ENCODE measurements around the gene ADAMTSL1. TPM values are rescaled to one million over a fixed set of nuclear protein-coding genes. Genes with fewer than 3 reads are reported as not detected.

ADAMTSL1 gene
- total RNA-seq, 4 donors from 2014 or later, result 21.3 to 138 (median 125) TPM

DNA sequence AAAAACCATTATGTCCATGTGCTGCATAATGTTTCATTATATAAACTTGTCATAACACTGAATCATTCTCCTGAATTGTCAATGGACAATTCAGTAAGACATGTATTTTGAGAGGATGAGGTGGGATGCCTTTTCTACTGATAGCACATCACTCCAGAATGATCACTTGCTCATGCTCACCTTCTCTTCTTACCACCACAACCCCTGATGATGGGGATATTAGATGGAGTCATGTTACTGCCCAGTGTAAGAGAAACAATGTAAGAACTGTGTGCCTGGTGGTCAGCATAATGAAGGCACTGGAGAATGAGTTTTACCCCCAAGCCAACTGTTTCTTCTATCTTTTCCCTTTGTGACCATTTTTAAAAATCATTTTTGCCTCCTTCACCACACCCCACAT lies 198.8 kb downstream of the ADAMTSL1 start:
- no peaks in the 10 kb centered on the region for H3K9me3 ChIP-seq
- H3K4me1 ChIP-seq, result peaks cover 0 to 16% (median 5%) of the 10 kb centered on the region in 3 donors
- ATAC-seq, result no peak
- H3K27ac ChIP-seq, result no peak overlapping the region
- H3K36me3 ChIP-seq, result no peaks in the 10 kb centered on the region
- no peak for TF ChIP-seq POLR2AphosphoS5 (IDR thresholded peaks at IDR 0.05)
- no peak for TF ChIP-seq POLR2A (IDR thresholded peaks at IDR 0.05)
- TF ChIP-seq, protein P1, sequence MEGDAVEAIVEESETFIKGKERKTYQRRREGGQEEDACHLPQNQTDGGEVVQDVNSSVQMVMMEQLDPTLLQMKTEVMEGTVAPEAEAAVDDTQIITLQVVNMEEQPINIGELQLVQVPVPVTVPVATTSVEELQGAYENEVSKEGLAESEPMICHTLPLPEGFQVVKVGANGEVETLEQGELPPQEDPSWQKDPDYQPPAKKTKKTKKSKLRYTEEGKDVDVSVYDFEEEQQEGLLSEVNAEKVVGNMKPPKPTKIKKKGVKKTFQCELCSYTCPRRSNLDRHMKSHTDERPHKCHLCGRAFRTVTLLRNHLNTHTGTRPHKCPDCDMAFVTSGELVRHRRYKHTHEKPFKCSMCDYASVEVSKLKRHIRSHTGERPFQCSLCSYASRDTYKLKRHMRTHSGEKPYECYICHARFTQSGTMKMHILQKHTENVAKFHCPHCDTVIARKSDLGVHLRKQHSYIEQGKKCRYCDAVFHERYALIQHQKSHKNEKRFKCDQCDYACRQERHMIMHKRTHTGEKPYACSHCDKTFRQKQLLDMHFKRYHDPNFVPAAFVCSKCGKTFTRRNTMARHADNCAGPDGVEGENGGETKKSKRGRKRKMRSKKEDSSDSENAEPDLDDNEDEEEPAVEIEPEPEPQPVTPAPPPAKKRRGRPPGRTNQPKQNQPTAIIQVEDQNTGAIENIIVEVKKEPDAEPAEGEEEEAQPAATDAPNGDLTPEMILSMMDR (IDR thresholded peaks at IDR 0.05), result no peak
- no peak for TF ChIP-seq EP300 (IDR thresholded peaks at IDR 0.05)
- H3K27me3 ChIP-seq, result no peaks in the 10 kb centered on the region
- H3K4me3 ChIP-seq, result no peak overlapping the region

- Histone ChIP-seq H3K4me1 (peaks cover 0 to 16% (median 5%) of the 10 kb centered on the region in 3 donors), H3K27me3 (no peaks in the 10 kb centered on the region), H3K9me3 (no peaks in the 10 kb centered on the region), H3K36me3 (no peaks in the 10 kb centered on the region), H3K27ac (no peak overlapping the region), H3K4me3 (no peak overlapping the region)
- 33 to 52% methylated on average over 3 to 4 of the region's 4 CpGs for WGBS, 2 donors (ENCODE audit: low coverage in 1 of 2)
- ATAC-seq, result no peak
- no peak for TF ChIP-seq POLR2AphosphoS5 (IDR thresholded peaks at IDR 0.05)
- no peak for TF ChIP-seq EP300 (IDR thresholded peaks at IDR 0.05)
- TF ChIP-seq POLR2A (IDR thresholded peaks at IDR 0.05), result no peak
- TF ChIP-seq, protein P1 (IDR thresholded peaks at IDR 0.05), result no peak
Observed at GRCh38 chr9:18673179-18673578, 199.2 kb downstream of the ADAMTSL1 start.

GRCh38 chr9:18675332-18675731 lies 201.4 kb downstream of the ADAMTSL1 start:
- no peaks in the 10 kb centered on the region for H3K36me3 ChIP-seq
- peaks cover 3 to 26% (median 5%) of the 10 kb centered on the region in 3 donors for H3K4me1 ChIP-seq
- no peak for TF ChIP-seq EP300 (IDR thresholded peaks at IDR 0.05)
- peak; percentile 47 for TF ChIP-seq POLR2AphosphoS5 (IDR thresholded peaks at IDR 0.05)
- TF ChIP-seq POLR2A (IDR thresholded peaks at IDR 0.05), result no peak
- ATAC-seq, result no peak
- H3K27ac ChIP-seq, result no peak overlapping the region
- H3K4me3 ChIP-seq, result no peak overlapping the region
- H3K27me3 ChIP-seq, result no peaks in the 10 kb centered on the region
- WGBS, 2 donors (ENCODE audit: low coverage in 1 of 2), result 50 to 56% methylated on average over 1 of the region's 1 CpG
- no peaks in the 10 kb centered on the region for H3K9me3 ChIP-seq

GRCh38 chr9:18675973-18676372 lies 202.0 kb downstream of the ADAMTSL1 start:
- no peak for ATAC-seq
- no peaks in the 10 kb centered on the region for H3K36me3 ChIP-seq

GRCh38 chr9:18676525-18676924 lies 202.6 kb downstream of the ADAMTSL1 start:
- H3K27me3 ChIP-seq, result no peaks in the 10 kb centered on the region
- H3K36me3 ChIP-seq, result no peaks in the 10 kb centered on the region
- ATAC-seq, result no peak
- no peak overlapping the region for H3K4me3 ChIP-seq
- peaks cover 3 to 26% (median 5%) of the 10 kb centered on the region in 3 donors for H3K4me1 ChIP-seq
- H3K9me3 ChIP-seq, result no peaks in the 10 kb centered on the region
- TF ChIP-seq EP300 (IDR thresholded peaks at IDR 0.05) (no peak), POLR2A (IDR thresholded peaks at IDR 0.05) (no peak), POLR2AphosphoS5 (IDR thresholded peaks at IDR 0.05) (no peak)
- TF ChIP-seq, protein P1 (IDR thresholded peaks at IDR 0.05), result no peak
- H3K27ac ChIP-seq, result no peak overlapping the region
- 51 to 61% methylated on average over 2 of the region's 2 CpGs for WGBS, 2 donors (ENCODE audit: low coverage in 1 of 2)

More at GRCh38 chr9:18675973-18676372, 202.0 kb downstream of the ADAMTSL1 start:
- Histone ChIP-seq H3K4me1 (peaks cover 3 to 26% (median 5%) of the 10 kb centered on the region in 3 donors), H3K27me3 (no peaks in the 10 kb centered on the region), H3K4me3 (no peak overlapping the region), H3K9me3 (no peaks in the 10 kb centered on the region), H3K27ac (no peak overlapping the region)
- TF ChIP-seq POLR2A (IDR thresholded peaks at IDR 0.05) (no peak), POLR2AphosphoS5 (IDR thresholded peaks at IDR 0.05) (no peak), EP300 (IDR thresholded peaks at IDR 0.05) (no peak)
- TF ChIP-seq, protein P1 (IDR thresholded peaks at IDR 0.05), result no peak
